Kidney capillary endothelial cell (primary cell): ENCODE data around the gene HIVEP3.

Experiments
- DNase-seq: peaks from one replicate; pipeline ENCODE4 v3.0.0-alpha.2; 2018; ENCODE audit warnings: low spot score

The HIVEP3 gene

DNA sequence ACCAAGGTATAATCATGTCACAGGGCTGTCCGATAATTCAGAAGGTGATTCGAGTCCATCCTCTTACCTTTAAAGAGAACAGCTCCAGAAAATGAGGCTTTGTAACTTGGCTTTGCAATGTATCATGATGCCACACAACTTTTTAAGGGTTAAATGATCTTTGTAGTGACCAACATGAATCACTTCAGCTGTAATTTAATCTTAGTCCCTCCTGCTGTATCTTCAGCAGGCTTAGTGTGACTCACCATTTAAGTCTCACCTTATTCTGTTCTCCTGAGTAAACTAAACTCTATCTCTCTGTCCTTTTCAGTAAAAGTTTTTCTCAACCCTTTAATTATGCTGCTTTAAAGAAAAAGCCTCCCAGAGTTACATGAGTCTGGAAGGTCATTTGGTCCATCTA is 1.9 kb upstream of the HIVEP3 start:
- no peak for DNase-seq

DNA sequence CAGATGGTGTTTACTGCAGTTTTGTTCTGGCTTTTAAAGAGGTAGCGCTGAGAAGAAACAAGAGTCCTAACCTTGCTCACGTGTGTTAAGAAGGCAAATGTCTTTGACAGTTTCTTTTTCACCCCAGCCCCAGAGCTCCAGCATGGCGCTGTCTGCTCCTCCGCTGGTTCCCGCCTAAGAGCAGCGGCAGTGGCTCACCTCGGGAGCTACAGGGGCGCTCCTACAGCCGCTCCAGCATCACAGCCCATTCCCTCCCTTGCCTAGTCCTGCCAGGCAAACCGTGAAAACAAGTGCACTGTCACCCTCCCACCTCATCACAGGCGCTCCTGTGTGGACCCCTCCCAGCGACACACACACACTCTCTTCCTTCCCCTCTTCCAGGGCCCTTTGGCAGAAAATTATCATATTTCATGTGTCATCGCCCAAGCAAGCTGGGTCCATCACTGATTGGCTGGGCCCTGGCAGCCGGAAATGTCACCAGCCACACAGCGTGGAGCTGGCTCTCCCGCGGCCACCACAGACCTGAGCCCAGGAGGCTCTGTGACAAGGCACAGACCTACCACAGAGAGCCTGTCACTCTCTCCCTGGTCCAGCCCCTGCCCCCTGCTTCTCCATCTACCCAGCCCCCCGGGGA is 1.2 kb upstream of the HIVEP3 start:
- no peak for DNase-seq

DNA sequence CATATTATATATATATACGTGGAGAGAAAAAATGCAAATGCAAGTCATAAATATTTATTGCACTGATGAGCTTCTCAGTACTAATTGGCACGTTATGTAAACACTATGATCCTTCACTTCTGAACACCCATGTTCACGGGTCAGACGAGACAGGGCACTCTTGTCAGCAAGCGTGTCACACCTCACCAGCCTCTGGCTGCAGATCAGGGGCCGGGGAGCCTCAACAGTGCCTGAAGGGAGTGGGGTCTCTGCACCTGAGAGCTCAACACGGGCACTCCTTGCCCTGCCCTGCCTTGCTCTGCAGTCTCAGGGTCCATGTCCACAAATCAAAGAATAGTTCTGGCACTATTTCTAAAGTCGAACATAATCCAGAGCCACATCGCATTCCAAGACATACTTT is 409 bp upstream of the HIVEP3 start:
- no peak for DNase-seq

- DNase-seq: no peak
Measured at GRCh38 chr1:41917835-41918449, 780 bp downstream of the HIVEP3 start.

GRCh38 chr1:41917076-41917475 is 1.6 kb downstream of the HIVEP3 start:
- no peak for DNase-seq

- no peak for DNase-seq
Measured at GRCh38 chr1:41915786-41916571, 2.7 kb downstream of the HIVEP3 start.

DNA sequence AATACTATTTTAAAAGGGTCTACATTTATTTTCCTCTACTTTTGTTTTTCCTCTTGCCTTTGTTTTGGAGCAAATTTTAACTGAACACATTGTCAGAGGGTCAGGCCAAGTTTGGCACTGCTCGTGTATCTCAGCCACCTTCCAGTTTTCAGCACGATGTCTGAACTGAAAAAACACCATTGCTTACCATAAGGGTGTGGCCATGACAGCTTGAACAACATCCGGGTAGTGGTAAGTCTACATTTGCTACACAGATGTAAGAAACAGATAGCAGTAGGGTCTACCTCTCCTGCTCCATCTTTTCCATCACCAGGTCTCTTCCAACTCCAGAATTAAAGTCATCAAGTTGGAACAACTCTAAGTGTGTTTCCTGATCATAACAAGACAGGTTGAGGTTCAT is 4.2 kb downstream of the HIVEP3 start:
- no peak for DNase-seq

- no peak for DNase-seq
Measured at GRCh38 chr1:41913014-41913413, 5.7 kb downstream of the HIVEP3 start.

DNA sequence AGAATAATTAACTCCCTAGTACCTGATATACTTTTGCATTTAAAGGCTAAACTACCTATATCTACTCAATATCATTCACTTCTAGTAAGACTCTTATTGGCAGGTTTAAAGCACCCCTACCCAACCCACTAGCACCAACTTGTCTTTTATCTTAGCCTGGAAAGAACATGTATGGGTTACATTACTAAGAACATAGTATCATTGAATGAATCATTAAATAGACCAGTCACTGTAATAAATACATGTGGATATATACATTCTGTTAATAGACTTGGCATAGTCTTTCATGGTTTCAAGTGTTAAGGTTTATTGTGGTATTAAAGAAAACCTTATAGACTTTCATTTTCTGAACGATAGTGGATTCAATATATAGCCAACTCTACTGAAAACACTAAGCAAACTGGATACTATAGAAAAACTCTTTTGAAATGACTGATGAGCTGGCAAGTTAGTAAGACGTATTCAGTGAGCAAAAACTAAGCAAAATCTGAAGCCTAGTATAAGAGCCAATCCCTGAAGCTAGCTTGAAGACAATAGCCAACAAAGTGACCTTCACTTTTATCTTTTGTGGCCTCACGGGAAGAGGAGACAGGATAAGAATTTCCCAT is 10.3 kb downstream of the HIVEP3 start:
- DNase-seq: no peak

DNA sequence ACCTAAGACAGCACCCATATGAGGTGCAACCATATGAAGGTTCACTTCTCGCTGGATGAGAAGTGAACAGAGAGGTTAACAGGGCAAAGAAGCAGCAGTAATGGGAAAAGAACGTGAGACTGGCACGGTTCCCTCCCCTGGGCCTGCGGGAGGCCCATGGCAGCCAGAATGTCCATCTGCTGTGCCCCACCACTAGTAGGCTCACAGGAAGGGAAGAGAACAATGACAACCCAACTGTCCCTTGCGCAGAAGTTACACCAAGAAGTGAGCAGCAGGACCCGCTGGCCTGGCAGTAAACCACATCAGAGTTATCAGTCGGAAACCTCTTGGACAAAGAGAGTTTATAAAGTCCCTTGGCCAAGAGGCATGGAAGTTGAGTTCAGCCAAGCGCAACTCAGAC is 11.3 kb downstream of the HIVEP3 start:
- DNase-seq: no peak

- no peak for DNase-seq
Measured at GRCh38 chr1:41906943-41907342, 11.8 kb downstream of the HIVEP3 start.

- DNase-seq: no peak
Measured at GRCh38 chr1:41905093-41905675, 13.5 kb downstream of the HIVEP3 start.

GRCh38 chr1:41902664-41903063 is 16.1 kb downstream of the HIVEP3 start:
- DNase-seq: no peak

DNA sequence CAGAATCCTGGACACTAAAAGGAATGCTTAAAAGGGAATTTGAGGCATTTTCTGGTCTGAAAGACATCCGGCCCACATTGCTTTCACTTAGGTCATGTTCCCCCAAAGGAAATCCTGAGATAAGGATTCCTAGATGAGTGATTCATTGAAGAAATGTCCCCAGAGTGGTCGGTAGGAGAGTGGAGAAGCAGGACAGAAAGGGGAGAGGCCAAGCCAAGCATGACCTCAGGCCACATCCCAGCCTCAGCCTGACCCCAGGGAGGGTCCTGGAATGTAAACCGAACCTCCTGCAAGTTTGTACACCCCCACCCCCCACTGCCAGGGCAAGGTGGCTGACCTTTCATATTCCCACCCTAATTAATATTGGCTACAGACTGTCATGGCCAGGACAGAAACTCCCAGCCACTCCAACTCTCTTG is 16.6 kb downstream of the HIVEP3 start:
- DNase-seq: peak; percentile 92

GRCh38 chr1:41901551-41901950 is 17.2 kb downstream of the HIVEP3 start:
- no peak for DNase-seq

GRCh38 chr1:41900603-41901444 is 17.9 kb downstream of the HIVEP3 start:
- DNase-seq: peak; percentile 69

DNA sequence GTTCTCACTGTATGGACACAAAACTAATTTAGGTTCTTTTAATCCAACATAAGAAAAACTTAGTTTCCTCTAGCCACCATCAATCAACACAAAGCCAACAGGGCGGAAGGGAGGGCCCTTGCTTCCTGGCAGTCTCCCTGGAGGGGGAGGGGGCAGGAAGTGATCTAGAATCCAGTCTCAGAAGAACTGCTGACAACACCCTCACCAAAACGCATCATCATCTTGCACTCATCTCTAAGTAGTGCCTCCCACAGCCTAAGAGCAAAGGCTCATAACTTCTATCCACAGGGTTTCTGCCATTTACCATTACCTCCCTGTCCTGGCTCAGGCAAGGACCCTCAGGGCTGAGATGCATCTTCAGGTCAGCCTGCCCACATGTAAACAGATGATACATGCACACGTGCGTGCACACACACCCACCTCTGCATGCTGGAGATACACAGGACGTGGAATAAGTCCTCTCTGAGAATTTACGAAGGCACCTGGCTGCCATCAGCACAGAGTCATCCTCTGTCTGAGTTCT is 20.5 kb downstream of the HIVEP3 start:
- DNase-seq: peak; percentile 90

- no peak for DNase-seq
Measured at GRCh38 chr1:41895552-41895951, 23.2 kb downstream of the HIVEP3 start.

- DNase-seq: no peak
Measured at GRCh38 chr1:41894808-41895483, 23.8 kb downstream of the HIVEP3 start.

- no peak for DNase-seq
Measured at GRCh38 chr1:41894101-41894807, 24.5 kb downstream of the HIVEP3 start.
